Rectal smooth muscle tissue (tissue), 1 donor: Measurements from ENCODE around the gene VWA1.
A peak's percentile ranks its signal among the peaks of the same experiment; 100 is the strongest.
"Not testable (repeated sequence)": the region's sequence is repeated elsewhere in the genome, so short reads cannot be mapped to it uniquely, and the experiment has no call there.

ENCODE experiments used
- H3K27ac ChIP-seq: one replicate; pipeline ENCODE4 v1.7.0; 2013; ENCODE audit warnings: low read depth, low read length, inconsistent platforms
- H3K27me3 ChIP-seq: one replicate; pipeline ENCODE4 v1.7.0; 2013; ENCODE audit warnings: low read length; ENCODE audit not compliant: control insufficient read depth, insufficient read depth
- H3K36me3 ChIP-seq: one replicate; pipeline ENCODE4 v1.7.0; 2013; ENCODE audit warnings: low read length; ENCODE audit not compliant: control insufficient read depth, insufficient read depth
- H3K4me1 ChIP-seq: one replicate; pipeline ENCODE4 v1.7.0; 2013; ENCODE audit warnings: low read length; ENCODE audit not compliant: control insufficient read depth, insufficient read depth
- H3K4me3 ChIP-seq: one replicate; pipeline ENCODE4 v1.7.0; 2013; ENCODE audit warnings: low read length
- H3K9ac ChIP-seq: one replicate; pipeline ENCODE4 v1.7.0; 2013; ENCODE audit warnings: low read length

VWA1 gene

GRCh38 chr1:1463312-1463711 is 27.8 kb downstream of the VWA1 start:
- no peak overlapping the region for H3K9ac ChIP-seq
- H3K27me3 ChIP-seq = no peaks in the 10 kb centered on the region
- H3K36me3 ChIP-seq = no peaks in the 10 kb centered on the region
- no peaks in the 10 kb centered on the region for H3K4me1 ChIP-seq
- no peak overlapping the region for H3K4me3 ChIP-seq
- H3K27ac ChIP-seq = no peak overlapping the region

- H3K4me3 ChIP-seq, H3K9ac ChIP-seq, H3K36me3 ChIP-seq, H3K4me1 ChIP-seq, H3K27me3 ChIP-seq, H3K27ac ChIP-seq: not testable (repeated sequence)
Measured at GRCh38 chr1:1468196-1468985, 32.9 kb downstream of the VWA1 start.

GRCh38 chr1:1470626-1471388 is 35.3 kb downstream of the VWA1 start:
- Histone ChIP-seq H3K27me3 (no peaks in the 10 kb centered on the region), H3K4me3 (peak overlapping the region; percentile 83), H3K9ac (no peak overlapping the region), H3K27ac (peak overlapping the region; percentile 82), H3K4me1 (peaks cover 2% of the 10 kb centered on the region), H3K36me3 (no peaks in the 10 kb centered on the region)

GRCh38 chr1:1471389-1472052 is 36.0 kb downstream of the VWA1 start, which contains the start of gene ATAD3B:
ATAD3B (plus strand) TSS chr1:1471765; CDS start chr1:1471885, 120 bp downstream.
- Histone ChIP-seq H3K4me1 (peaks cover 2% of the 10 kb centered on the region), H3K27me3 (no peaks in the 10 kb centered on the region), H3K9ac (no peak within 1 kb of the TSS), H3K4me3 (peak within 1 kb of the TSS; percentile 83), H3K36me3 (no peaks in the 10 kb centered on the region), H3K27ac (peak within 1 kb of the TSS; percentile 82)

- not testable (repeated sequence) for H3K27me3 ChIP-seq, H3K36me3 ChIP-seq, H3K27ac ChIP-seq, H3K4me1 ChIP-seq, H3K9ac ChIP-seq
- H3K4me3 ChIP-seq = peak overlapping the region; percentile 70
Measured at GRCh38 chr1:1472053-1472876, 36.8 kb downstream of the VWA1 start.

- H3K9ac ChIP-seq, H3K4me3 ChIP-seq, H3K27me3 ChIP-seq, H3K27ac ChIP-seq, H3K4me1 ChIP-seq: not testable (repeated sequence)
- H3K36me3 ChIP-seq = peaks cover 13% of the 10 kb centered on the region
Measured at GRCh38 chr1:1476011-1476410, 40.5 kb downstream of the VWA1 start.

- Histone ChIP-seq H3K27me3 (no peaks in the 10 kb centered on the region), H3K36me3 (peaks cover 13% of the 10 kb centered on the region), H3K4me1 (peaks cover 2% of the 10 kb centered on the region), H3K9ac (no peak overlapping the region), H3K27ac (no peak overlapping the region), H3K4me3 (no peak overlapping the region)
Measured at GRCh38 chr1:1477206-1477605, 41.7 kb downstream of the VWA1 start.

GRCh38 chr1:1479547-1480487 is 44.3 kb downstream of the VWA1 start:
- no peaks in the 10 kb centered on the region for H3K27me3 ChIP-seq
- H3K4me1 ChIP-seq = no peaks in the 10 kb centered on the region
- H3K4me3 ChIP-seq = no peak overlapping the region
- no peak overlapping the region for H3K9ac ChIP-seq
- no peak overlapping the region for H3K27ac ChIP-seq
- H3K36me3 ChIP-seq = peaks cover 23% of the 10 kb centered on the region

- H3K4me3 ChIP-seq, H3K4me1 ChIP-seq, H3K9ac ChIP-seq, H3K27ac ChIP-seq, H3K27me3 ChIP-seq: not testable (repeated sequence)
- H3K36me3 ChIP-seq = peaks cover 23% of the 10 kb centered on the region
Measured at GRCh38 chr1:1480488-1480867, 45.0 kb downstream of the VWA1 start.

GRCh38 chr1:1481811-1482210 is 46.3 kb downstream of the VWA1 start:
- H3K9ac ChIP-seq, H3K4me3 ChIP-seq, H3K4me1 ChIP-seq, H3K27me3 ChIP-seq, H3K27ac ChIP-seq: not testable (repeated sequence)
- peaks cover 23% of the 10 kb centered on the region for H3K36me3 ChIP-seq

- no peak overlapping the region for H3K27ac ChIP-seq
- peaks cover 20% of the 10 kb centered on the region for H3K36me3 ChIP-seq
- no peak overlapping the region for H3K4me3 ChIP-seq
- no peaks in the 10 kb centered on the region for H3K27me3 ChIP-seq
- no peak overlapping the region for H3K9ac ChIP-seq
- H3K4me1 ChIP-seq = no peaks in the 10 kb centered on the region
Measured at GRCh38 chr1:1482856-1483255, 47.4 kb downstream of the VWA1 start.
